ENCODE data around the gene STEAP1B.

The STEAP1B gene

DNA sequence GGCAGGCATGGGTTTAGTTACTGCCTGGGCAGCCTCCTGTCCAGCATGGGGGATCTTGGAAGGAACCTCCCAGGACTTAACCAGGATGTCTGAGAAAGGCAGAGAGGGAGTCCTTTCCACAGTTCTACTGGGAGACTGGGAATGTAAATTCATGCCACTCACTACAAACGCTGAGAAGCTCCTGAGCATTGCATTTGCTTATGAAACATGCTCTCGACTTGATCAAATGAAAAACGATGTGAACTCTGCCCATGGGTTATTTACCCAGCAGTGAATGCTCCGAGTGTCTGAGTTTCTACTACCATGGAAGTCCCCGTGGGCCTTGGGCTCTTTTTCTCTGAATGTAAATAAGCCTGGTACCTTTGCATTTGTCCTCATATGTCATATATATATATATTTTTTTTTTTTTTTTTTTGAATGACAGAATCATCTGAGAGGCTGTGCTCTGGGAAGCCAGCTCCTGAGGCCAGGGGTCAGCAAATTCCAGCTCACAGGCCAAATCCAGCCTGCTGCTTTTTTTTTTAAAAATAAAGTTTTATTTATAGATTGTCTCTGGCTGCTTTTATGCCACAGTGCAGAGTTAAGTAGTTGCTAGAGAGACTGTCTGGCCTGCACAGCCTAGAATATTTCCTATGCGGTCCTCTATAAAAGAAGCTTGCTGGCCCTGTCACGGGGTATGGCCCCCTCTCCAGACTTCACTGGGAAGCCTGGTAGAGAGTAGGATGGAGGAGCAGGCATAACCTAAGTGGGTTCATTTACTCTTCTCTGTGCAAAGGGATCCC is 121.6 kb downstream of the STEAP1B start:
- TF ChIP-seq, protein P1, sequence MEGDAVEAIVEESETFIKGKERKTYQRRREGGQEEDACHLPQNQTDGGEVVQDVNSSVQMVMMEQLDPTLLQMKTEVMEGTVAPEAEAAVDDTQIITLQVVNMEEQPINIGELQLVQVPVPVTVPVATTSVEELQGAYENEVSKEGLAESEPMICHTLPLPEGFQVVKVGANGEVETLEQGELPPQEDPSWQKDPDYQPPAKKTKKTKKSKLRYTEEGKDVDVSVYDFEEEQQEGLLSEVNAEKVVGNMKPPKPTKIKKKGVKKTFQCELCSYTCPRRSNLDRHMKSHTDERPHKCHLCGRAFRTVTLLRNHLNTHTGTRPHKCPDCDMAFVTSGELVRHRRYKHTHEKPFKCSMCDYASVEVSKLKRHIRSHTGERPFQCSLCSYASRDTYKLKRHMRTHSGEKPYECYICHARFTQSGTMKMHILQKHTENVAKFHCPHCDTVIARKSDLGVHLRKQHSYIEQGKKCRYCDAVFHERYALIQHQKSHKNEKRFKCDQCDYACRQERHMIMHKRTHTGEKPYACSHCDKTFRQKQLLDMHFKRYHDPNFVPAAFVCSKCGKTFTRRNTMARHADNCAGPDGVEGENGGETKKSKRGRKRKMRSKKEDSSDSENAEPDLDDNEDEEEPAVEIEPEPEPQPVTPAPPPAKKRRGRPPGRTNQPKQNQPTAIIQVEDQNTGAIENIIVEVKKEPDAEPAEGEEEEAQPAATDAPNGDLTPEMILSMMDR (IDR thresholded peaks at IDR 0.05; ENCODE audit: insufficient read depth, missing control alignments) = no peak
- no peak for FAIRE-seq

DNA sequence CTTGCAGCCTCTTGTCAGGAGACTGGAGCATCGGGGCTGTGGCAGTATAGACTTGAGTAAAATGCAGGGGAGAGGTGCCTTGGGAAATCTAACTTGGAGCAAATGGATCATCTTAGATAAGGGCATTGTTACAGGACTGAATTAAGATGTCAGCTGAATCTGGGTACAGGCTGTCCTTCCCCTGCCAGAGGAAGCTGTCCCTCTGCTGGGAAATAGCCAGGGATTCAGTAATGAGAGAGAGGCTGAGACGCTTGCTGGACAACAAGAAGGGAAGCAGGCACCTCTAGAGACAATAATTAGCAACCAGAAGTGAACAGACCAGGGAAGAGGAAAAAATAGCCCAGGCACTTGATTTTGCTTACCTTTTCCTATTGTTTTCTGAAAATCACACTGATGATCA is 122.3 kb downstream of the STEAP1B start:
- DNase-seq (ENCODE audit: insufficient read length, low spot score) (no peak), FAIRE-seq (no peak)
- TF ChIP-seq, protein P1 (IDR thresholded peaks at IDR 0.05; ENCODE audit: insufficient read depth, missing control alignments) = no peak

More for the DNA sequence above, 121.6 kb downstream of the STEAP1B start:
- DNase-seq (ENCODE audit: insufficient read length, low spot score) = no peak

DNA sequence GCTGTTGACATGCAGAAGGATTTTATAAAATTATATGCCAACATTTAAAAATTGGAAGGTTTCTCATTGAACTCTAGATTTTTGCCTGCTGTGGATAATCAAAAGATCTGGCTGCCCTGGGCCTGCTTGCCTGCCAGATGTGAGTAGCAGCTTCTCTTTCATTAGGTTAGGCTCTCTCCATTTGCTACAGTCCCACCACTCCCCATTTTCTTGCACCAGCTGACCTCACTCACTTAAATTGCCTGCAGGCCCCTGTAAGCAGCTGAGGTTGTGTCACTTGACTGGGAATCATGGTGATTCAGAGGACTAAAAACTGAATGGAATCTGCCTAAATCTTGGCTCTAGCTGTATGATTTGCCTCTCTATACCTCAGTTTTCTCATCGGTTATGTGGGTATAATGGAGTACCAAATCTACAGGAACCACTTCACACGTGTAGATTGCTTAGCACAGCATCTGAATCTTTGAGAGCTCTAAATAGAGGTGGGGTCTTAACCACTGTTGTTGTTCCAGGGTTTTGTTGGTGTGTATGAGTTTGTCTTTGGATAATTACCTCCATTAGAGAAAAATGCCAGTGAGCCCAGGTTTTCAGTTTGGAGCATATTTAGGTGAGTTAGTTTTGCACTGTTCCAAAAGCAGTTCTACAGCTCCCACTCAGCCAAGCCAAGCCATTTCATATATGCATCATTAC is 124.5 kb downstream of the STEAP1B start:
- TF ChIP-seq, protein P1 (IDR thresholded peaks at IDR 0.05; ENCODE audit: insufficient read depth, missing control alignments) = no peak
- FAIRE-seq (no peak), DNase-seq (ENCODE audit: insufficient read length, low spot score) (no peak)

DNA sequence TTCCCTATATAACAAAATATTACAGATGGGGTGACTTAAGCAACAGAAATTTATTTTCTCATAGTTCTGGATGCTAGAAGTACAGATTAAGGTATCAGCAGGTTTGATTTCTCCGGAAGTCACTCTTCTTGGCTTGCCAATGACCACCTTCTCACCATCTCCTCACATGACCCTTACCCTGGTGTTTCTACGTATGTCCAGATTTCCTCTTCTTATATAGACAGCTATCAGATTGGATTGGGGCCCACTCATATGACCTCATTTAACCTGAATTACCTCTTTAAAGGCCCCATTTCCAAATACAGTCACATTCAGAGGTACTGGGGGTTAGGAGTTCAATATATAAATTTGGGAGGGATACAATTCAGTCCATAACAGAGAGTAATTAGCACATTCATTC is 126.1 kb downstream of the STEAP1B start:
- DNase-seq (ENCODE audit: insufficient read length, low spot score) (no peak), FAIRE-seq (no peak)
- TF ChIP-seq, protein P1 (IDR thresholded peaks at IDR 0.05; ENCODE audit: insufficient read depth, missing control alignments) = no peak

DNA sequence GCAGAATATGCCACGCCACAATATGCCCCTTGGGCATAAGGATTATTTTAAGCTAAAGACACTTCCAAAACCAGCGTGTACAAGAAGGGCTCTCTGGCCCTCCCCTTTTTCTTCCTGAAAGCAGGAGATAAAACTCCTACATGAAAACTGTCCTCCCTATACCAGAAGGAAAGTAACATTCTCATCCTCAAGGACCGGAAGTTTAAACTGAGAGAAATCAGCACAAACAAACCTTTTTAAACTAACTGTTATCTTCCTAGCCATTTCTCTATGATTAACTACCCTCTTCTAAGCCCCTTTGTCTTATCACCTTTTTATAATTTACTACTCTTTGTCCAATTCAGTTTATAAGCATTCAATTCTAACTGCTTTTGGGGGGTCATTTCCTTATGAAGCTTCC is 126.6 kb downstream of the STEAP1B start:
- DNase-seq (ENCODE audit: insufficient read length, low spot score) = no peak
- TF ChIP-seq, protein P1 (IDR thresholded peaks at IDR 0.05; ENCODE audit: insufficient read depth, missing control alignments) = no peak
- FAIRE-seq = no peak

DNA sequence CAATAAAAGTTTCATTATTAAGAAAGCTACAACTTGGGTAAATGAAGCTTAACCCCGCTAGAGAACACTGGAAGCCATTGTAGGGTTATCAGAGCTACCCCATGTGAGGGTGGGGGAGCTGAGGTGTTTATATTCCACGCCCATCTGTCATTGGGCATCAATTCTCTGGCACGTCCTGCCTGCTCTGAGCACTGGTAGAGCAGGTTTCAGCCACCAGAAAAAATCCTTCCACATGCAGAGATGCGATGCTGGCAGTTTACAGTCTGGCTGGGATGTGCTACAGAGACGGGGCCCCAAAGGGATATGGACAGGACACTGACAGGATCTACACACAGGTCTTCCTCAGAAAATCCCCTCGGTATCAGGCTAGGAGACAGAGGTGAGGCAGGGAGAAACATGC is 127.1 kb downstream of the STEAP1B start:
- DNase-seq (ENCODE audit: insufficient read length, low spot score) = no peak
- TF ChIP-seq, protein P1 (IDR thresholded peaks at IDR 0.05; ENCODE audit: insufficient read depth, missing control alignments) = no peak
- FAIRE-seq = no peak

DNA sequence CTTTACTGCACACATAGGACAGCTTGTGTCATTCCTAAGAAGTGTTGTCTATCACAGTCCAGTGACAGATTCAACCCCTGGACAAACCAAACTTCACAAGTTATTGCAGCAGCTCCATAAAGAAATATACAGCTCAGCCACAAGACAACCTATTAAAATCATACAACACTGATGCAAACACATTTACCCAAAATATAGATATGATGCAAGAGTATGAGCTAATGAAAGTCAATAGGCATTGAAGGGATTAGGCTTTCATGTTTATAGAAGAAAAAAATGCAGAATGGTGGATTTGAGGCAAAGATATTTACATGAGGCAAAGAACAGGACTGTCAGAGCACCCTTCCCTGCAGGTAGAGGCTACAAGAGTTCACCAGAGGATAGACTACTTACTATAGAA is 128.1 kb downstream of the STEAP1B start:
- FAIRE-seq (no peak), DNase-seq (ENCODE audit: insufficient read length, low spot score) (no peak)
- TF ChIP-seq, protein P1 (IDR thresholded peaks at IDR 0.05; ENCODE audit: insufficient read depth, missing control alignments) = no peak
